A673 (cell line): ENCODE results near the gene ITPR2.
"Not testable (repeated sequence)": the region's sequence is repeated elsewhere in the genome, so short reads cannot be mapped to it uniquely, and the experiment has no call there.

ENCODE experiments used
- EZH2 ChIP-seq: fragments of 200-600 bp; sonication (generic); IDR thresholded peaks from 2 replicates; pipeline ENCODE4 v1.6.1; 2017; ENCODE audit warnings: borderline replicate concordance, low read depth, mild to moderate bottlenecking, mixed read lengths, antibody characterized with exemption, low read length; ENCODE audit not compliant: poor library complexity, severe bottlenecking
- TF ChIP-seq, protein P1 (sequence below): fragments of 300-800, 200-600 bp; sonication (generic); conservative IDR thresholded peaks from 2 replicates; pipeline ENCODE4 v1.5.1; 2017; ENCODE audit warnings: low read depth, mild to moderate bottlenecking, antibody characterized with exemption, low read length, moderate library complexity, mixed read lengths

DNA sequence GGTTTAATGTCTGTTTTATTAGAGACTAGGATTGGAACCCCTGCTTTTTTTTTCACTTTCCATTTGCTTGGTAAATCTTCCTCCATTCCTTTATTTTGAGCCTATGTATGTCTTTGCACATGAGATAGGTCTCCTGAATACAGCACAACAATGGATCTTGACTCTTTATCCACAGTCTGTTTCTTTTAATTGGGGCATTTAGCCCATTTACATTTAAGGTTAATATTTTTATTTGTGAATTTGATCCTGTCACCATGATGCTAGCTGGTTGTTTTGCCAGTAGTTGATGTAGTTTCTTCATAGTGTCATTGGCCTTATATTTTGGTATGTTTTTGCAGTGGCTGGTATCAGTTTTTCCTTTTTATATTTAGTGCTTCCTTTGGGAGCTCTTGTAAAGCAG, 518.9 kb downstream of the ITPR2 start:
- TF ChIP-seq, protein P1, sequence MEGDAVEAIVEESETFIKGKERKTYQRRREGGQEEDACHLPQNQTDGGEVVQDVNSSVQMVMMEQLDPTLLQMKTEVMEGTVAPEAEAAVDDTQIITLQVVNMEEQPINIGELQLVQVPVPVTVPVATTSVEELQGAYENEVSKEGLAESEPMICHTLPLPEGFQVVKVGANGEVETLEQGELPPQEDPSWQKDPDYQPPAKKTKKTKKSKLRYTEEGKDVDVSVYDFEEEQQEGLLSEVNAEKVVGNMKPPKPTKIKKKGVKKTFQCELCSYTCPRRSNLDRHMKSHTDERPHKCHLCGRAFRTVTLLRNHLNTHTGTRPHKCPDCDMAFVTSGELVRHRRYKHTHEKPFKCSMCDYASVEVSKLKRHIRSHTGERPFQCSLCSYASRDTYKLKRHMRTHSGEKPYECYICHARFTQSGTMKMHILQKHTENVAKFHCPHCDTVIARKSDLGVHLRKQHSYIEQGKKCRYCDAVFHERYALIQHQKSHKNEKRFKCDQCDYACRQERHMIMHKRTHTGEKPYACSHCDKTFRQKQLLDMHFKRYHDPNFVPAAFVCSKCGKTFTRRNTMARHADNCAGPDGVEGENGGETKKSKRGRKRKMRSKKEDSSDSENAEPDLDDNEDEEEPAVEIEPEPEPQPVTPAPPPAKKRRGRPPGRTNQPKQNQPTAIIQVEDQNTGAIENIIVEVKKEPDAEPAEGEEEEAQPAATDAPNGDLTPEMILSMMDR, result not testable (repeated sequence)
- TF ChIP-seq EZH2, result not testable (repeated sequence)
